Endothelial cell (in vitro differentiated cells): ENCODE data around the gene HMCN2. TPM values are rescaled to one million over a fixed set of nuclear protein-coding genes. Genes with fewer than 3 reads are reported as not detected.
"Not testable (repeated sequence)": the region's sequence is repeated elsewhere in the genome, so short reads cannot be mapped to it uniquely, and the experiment has no call there.

Source experiments
- DNase-seq: peaks from one replicate; pipeline ENCODE4 v3.0.0; 2021; ENCODE audit warnings: low spot score
- H3K27ac Mint-ChIP-seq: one replicate; pipeline ENCODE4 v1.8.0; 2021; ENCODE audit warnings: mixed read lengths, inconsistent platforms; ENCODE audit not compliant: unreplicated experiment
- H3K27me3 Mint-ChIP-seq: one replicate; pipeline ENCODE4 v1.8.0; 2021; ENCODE audit warnings: mild to moderate bottlenecking, moderate library complexity, mixed read lengths, inconsistent platforms; ENCODE audit not compliant: unreplicated experiment
- H3K36me3 Mint-ChIP-seq: one replicate; pipeline ENCODE4 v1.8.0; 2021; ENCODE audit warnings: mild to moderate bottlenecking, low read depth, mixed read lengths, inconsistent platforms; ENCODE audit not compliant: unreplicated experiment
- H3K4me1 Mint-ChIP-seq: one replicate; pipeline ENCODE4 v1.8.0; 2021; ENCODE audit warnings: mild to moderate bottlenecking, mixed read lengths, inconsistent platforms; ENCODE audit not compliant: unreplicated experiment
- H3K4me3 Mint-ChIP-seq: one replicate; pipeline ENCODE4 v1.8.0; 2021; ENCODE audit warnings: mild to moderate bottlenecking, mixed read lengths, inconsistent platforms; ENCODE audit not compliant: unreplicated experiment
- H3K9me3 Mint-ChIP-seq: one replicate; pipeline ENCODE4 v1.8.0; 2021; ENCODE audit warnings: mixed read lengths, inconsistent platforms; ENCODE audit not compliant: unreplicated experiment
- CTCF ChIP-seq: fragments of 200-600 bp; sonication (generic); IDR thresholded peaks from one replicate; pipeline ENCODE4 v1.5.0; 2021; ENCODE audit warnings: antibody characterized with exemption; ENCODE audit not compliant: unreplicated experiment
- total RNA-seq: library from RNA; stranded (reverse); fragmentation: NEBNext Ultra II Directional; extraction: Animal tissue kit (Norgen Biotek cat#: 25700); gene quantifications from one replicate; pipeline ENCODE4 v1.2.1, GENCODE V29; 2021; ENCODE audit not compliant: unreplicated experiment

HMCN2 gene
- total RNA-seq, 1 donor from 2014 or later: 29.6 TPM

GRCh38 chr9:130254747-130255630, 10.6 kb upstream of the HMCN2 start:
- Mint-ChIP-seq H3K27ac (no peak overlapping the region), H3K4me3 (no peak overlapping the region), H3K36me3 (no peaks in the 10 kb centered on the region), H3K4me1 (no peaks in the 10 kb centered on the region), H3K27me3 (peaks cover 2% of the 10 kb centered on the region), H3K9me3 (no peaks in the 10 kb centered on the region)
- no peak for TF ChIP-seq CTCF
- DNase-seq: no peak

GRCh38 chr9:130255631-130256134, 9.9 kb upstream of the HMCN2 start:
- no peak for DNase-seq
- no peaks in the 10 kb centered on the region for H3K4me1 Mint-ChIP-seq
- no peak overlapping the region for H3K27ac Mint-ChIP-seq
- H3K9me3 Mint-ChIP-seq: no peaks in the 10 kb centered on the region
- H3K27me3 Mint-ChIP-seq: peaks cover 2% of the 10 kb centered on the region
- no peaks in the 10 kb centered on the region for H3K36me3 Mint-ChIP-seq
- TF ChIP-seq CTCF: no peak
- H3K4me3 Mint-ChIP-seq: no peak overlapping the region

GRCh38 chr9:130256644-130257043, 8.9 kb upstream of the HMCN2 start:
- no peaks in the 10 kb centered on the region for H3K4me1 Mint-ChIP-seq

GRCh38 chr9:130258137-130258536, 7.4 kb upstream of the HMCN2 start:
- not testable (repeated sequence) for H3K4me1 Mint-ChIP-seq, H3K27me3 Mint-ChIP-seq, H3K9me3 Mint-ChIP-seq, H3K36me3 Mint-ChIP-seq, H3K4me3 Mint-ChIP-seq, DNase-seq, H3K27ac Mint-ChIP-seq

More at GRCh38 chr9:130256644-130257043, 8.9 kb upstream of the HMCN2 start:
- Mint-ChIP-seq H3K36me3 (no peaks in the 10 kb centered on the region), H3K9me3 (no peaks in the 10 kb centered on the region), H3K27ac (no peak overlapping the region), H3K4me3 (no peak overlapping the region), H3K27me3 (peaks cover 2% of the 10 kb centered on the region)
- TF ChIP-seq CTCF: no peak
- DNase-seq: no peak

- Mint-ChIP-seq H3K9me3 (no peaks in the 10 kb centered on the region), H3K27me3 (peaks cover 4% of the 10 kb centered on the region), H3K27ac (no peak overlapping the region), H3K4me3 (no peak overlapping the region), H3K4me1 (no peaks in the 10 kb centered on the region), H3K36me3 (no peaks in the 10 kb centered on the region)
- TF ChIP-seq CTCF: no peak
- DNase-seq: no peak
Observed at GRCh38 chr9:130259044-130259443, 6.5 kb upstream of the HMCN2 start.
